ENCODE results near the gene RNPEPL1.

The RNPEPL1 gene

DNA sequence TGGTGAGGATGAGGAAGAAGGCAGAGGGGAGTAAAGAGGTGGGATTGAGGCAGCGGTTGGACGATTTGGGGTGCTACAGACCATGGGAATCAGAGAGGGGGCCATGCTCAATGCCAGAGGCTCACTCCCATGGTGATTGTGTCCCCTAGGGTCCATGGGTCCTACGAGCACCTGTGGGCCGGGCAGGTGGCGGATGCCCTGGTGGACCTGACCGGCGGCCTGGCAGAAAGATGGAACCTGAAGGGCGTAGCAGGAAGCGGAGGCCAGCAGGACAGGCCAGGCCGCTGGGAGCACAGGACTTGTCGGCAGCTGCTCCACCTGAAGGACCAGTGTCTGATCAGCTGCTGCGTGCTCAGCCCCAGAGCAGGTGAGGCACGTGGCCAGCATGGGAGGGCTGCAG lies 23.5 kb downstream of the RNPEPL1 start:
- DNase-seq (ENCODE audit: low read depth), result no peak

GRCh38 chr2:240593026-240593702 lies 24.9 kb downstream of the RNPEPL1 start:
- DNase-seq (ENCODE audit: low read depth), result no peak

- DNase-seq (ENCODE audit: low read depth), result no peak
Measured at GRCh38 chr2:240593703-240594451, 25.6 kb downstream of the RNPEPL1 start.

DNA sequence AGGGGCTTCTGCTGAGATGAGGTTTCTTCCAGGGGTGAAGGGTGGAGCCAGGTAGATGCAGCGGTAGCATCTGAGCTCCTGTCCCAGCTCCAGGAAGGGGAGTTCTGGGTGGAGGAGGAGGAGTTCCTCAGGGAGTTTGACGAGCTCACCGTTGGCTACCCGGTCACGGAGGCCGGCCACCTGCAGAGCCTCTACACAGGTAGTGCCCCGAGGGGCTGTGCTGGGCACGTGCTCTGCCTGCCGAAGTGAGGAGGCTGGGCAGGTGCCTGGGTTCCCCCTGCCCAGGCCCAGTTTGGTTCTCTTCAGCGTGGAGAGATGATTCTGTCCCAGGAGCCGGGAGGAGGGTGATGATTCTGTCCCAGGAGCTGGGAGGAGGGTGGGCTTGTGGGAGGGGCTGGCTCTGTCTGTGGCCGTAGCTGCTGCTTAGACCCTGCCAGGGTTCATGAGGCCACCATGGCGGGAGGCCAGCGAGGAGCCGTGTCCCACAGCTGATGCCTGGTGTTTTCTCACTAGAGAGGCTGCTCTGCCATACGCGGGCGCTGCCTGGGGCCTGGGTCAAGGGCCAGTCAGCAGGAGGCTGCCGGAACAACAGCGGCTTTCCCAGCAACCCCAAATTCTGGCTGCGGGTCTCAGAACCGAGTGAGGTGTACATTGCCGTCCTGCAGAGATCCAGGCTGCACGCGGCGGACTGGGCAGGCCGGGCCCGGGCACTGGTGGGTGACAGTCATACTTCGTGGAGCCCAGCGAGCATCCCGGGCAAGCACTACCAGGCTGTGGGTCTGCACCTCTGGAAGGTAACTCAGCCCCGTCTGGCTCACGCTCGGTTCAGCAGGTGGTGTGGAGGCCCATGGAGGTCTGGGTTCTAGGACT lies 26.5 kb downstream of the RNPEPL1 start:
- DNase-seq (ENCODE audit: low read depth), result no peak

DNA sequence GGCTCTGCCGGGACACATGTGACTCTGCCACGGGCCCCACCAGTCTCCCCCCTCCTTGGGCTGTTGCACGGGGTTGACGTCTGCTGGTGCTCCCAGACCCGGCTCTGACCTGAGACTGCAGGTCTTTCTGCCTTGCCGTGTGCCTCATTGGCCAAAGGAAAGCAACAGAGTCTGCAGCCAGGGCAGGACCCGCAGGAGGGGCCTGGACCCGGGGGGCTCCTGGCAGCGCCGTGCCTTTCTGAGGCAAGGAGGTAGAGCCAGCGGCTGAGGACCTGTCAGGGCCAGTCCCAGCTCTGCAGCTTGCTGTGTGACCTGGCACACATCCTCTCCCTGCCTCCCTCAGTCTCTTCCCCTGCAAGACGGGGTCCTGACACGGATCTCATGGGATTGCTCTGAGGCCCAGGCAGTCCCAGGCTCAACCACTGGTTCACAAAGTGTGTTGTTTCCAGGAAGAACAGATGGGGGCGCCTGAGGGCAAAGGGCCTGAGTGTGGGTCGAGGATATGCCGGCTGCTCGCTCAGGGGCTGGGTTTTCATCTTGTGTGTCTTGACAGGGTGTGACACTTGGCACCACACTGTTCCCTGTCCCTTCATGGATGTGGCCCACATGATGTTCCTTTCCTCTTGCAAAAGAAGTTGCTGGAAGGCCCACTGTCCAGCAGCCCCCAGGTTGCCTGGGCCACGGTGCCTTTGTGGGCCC lies 27.2 kb downstream of the RNPEPL1 start:
- no peak for DNase-seq (ENCODE audit: low read depth)

GRCh38 chr2:240596080-240596460 lies 27.8 kb downstream of the RNPEPL1 start:
- no peak for DNase-seq (ENCODE audit: low read depth)

- DNase-seq (ENCODE audit: low read depth), result no peak
Measured at GRCh38 chr2:240596491-240596931, 28.2 kb downstream of the RNPEPL1 start.

- DNase-seq (ENCODE audit: low read depth), result no peak
Measured at GRCh38 chr2:240597054-240597418, 28.8 kb downstream of the RNPEPL1 start.

GRCh38 chr2:240597419-240598181 lies 29.3 kb downstream of the RNPEPL1 start:
- no peak for DNase-seq (ENCODE audit: low read depth)

DNA sequence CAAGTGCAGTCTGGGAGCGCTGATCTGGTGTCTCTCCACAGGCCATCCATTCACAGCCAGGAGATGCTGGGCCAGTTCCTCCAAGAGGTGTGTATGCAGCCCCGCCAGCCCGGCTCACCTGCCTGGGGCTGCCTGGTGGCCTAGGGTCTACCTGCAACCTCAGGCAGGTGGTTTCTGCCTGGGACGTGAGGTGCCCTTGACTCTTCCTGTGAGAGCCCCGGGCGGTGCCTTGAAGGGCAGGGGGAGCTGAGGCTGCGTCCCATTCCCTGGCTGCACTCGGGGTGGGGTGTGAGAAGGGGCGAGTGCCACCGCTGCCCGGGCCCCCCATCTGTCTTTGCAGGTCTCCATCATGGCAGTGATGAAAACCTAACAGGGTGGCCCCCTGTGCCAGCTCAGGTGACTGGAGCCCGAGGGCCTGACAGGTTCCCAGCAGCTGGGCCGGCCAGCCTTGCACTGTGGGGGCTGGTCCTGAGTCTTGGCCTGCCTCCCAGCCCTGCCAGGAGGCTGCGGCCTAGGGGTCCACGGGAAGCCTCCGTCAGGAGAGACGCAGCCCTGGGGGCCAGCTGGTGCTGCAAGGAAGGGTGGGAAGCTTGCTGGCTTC lies 30.1 kb downstream of the RNPEPL1 start:
- DNase-seq (ENCODE audit: low read depth), result no peak

GRCh38 chr2:240599141-240599583 lies 30.9 kb downstream of the RNPEPL1 start:
- DNase-seq (ENCODE audit: low read depth), result no peak

- no peak for DNase-seq (ENCODE audit: low read depth)
Measured at GRCh38 chr2:240600451-240600961, 32.2 kb downstream of the RNPEPL1 start.

GRCh38 chr2:240601061-240601830 lies 33.0 kb downstream of the RNPEPL1 start:
- no peak for DNase-seq (ENCODE audit: low read depth)

- DNase-seq (ENCODE audit: low read depth), result no peak
Measured at GRCh38 chr2:240601831-240602160, 33.5 kb downstream of the RNPEPL1 start.

GRCh38 chr2:240602266-240603050 lies 34.2 kb downstream of the RNPEPL1 start:
- no peak for DNase-seq (ENCODE audit: low read depth)

- no peak for DNase-seq (ENCODE audit: low read depth)
Measured at GRCh38 chr2:240603081-240603835, 35.0 kb downstream of the RNPEPL1 start.

- no peak for DNase-seq (ENCODE audit: low read depth)
Measured at GRCh38 chr2:240603846-240604245, 35.6 kb downstream of the RNPEPL1 start.

GRCh38 chr2:240604291-240604938 lies 36.1 kb downstream of the RNPEPL1 start:
- no peak for DNase-seq (ENCODE audit: low read depth)
